Body of pancreas (tissue), 4 donors: ENCODE measurements around the gene SP6.

Experiments used
- CTCF ChIP-seq, 7 experiments: fragments of 450-650 bp in 4 of 7; fragments of 200-600 bp in 3 of 7; sonication (generic) in 3 of 7; IDR thresholded peaks; one replicate each; pipeline ENCODE4 v1.5.1; 2016 to 2019; ENCODE audit warnings: antibody characterized with exemption in 7 of 7
- POLR2A ChIP-seq, 3 donors: fragments of 450-650 bp; IDR thresholded peaks; one replicate each; pipeline ENCODE4 v1.6.1; 2016; ENCODE audit warnings: antibody characterized with exemption in 3 of 3, mild to moderate bottlenecking in 2 of 3

- no peak for TF ChIP-seq POLR2A (IDR thresholded peaks at IDR 0.05)
- TF ChIP-seq CTCF (IDR thresholded peaks at IDR 0.05) = no peak
Measured at GRCh38 chr17:47840001-47840741, 10.8 kb downstream of the SP6 start.
